Right renal cortex interstitium (tissue), 3 donors: ENCODE results near the gene NINJ1. TPM values are rescaled to one million over a fixed set of nuclear protein-coding genes. Genes with fewer than 3 reads are reported as not detected.

Source experiments
- DNase-seq, 3 donors: peaks; one replicate each; pipeline ENCODE4 v3.0.0-alpha.2; 2013; ENCODE audit warnings: low read depth in 3 of 3, low spot score in 2 of 3
- polyA plus RNA-seq, 3 donors: library from polyadenylated mRNA; unstranded; fragments of 120-200 nt; gene quantifications; one replicate each; pipeline ENCODE4 v1.2.1, GENCODE V29; 2013; ENCODE audit not compliant: insufficient read length in 3 of 3

Gene NINJ1, protein sequence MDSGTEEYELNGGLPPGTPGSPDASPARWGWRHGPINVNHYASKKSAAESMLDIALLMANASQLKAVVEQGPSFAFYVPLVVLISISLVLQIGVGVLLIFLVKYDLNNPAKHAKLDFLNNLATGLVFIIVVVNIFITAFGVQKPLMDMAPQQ
- 10 to 100 TPM; 40.2 to 51.6 (median 44.2) TPM for polyA plus RNA-seq

DNA sequence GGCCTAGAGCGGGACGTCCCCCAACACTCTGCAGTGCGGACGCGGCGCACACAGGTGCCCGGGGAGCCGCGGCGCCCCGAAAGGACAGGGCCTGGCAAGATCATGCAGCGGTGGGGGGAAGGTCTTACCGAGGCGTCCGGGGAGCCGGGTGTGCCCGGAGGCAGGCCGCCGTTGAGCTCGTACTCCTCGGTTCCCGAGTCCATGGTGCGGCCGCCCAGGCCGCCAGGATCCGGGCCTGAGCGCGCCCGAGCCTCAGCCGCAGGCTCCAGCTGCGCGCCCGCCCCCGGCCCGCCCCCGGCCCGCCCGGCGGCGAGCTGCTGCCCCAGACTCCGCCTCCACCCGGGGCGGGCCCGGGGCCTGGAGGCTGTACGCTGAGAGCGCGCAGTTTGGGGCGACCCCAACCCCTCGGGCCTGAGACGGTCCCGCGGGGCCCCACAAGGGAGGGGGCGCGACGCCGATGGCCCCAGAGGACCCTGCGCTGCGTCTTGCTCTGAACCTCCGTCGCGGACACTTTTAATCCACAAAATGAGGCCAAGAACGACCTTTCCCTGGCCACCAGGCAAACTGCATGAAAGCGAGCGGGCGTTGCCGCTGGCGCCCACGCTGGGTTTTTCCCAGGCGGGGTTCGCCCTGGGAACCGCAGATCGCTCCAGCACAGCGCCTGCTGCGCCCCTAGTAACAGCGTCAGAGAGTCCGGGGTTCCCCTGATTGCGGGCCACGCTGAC, at the start of gene NINJ1:
Gene NINJ1 (minus strand): TSS at position 237 of the 725 bp plus-strand sequence. CDS start 34 bp downstream, at position 203.
- DNase-seq, result peak in 2 of 3 donors; percentile 68 to 69

GRCh38 chr9:93183131-93183662, 49.1 kb upstream of the NINJ1 start:
- no peak for DNase-seq

GRCh38 chr9:93182572-93182971, 48.5 kb upstream of the NINJ1 start:
- no peak for DNase-seq

GRCh38 chr9:93181672-93182435, 47.8 kb upstream of the NINJ1 start:
- no peak for DNase-seq

- DNase-seq, result no peak
These were observed 46.9 kb upstream of the NINJ1 start for GRCh38 chr9:93180938-93181337.

DNA sequence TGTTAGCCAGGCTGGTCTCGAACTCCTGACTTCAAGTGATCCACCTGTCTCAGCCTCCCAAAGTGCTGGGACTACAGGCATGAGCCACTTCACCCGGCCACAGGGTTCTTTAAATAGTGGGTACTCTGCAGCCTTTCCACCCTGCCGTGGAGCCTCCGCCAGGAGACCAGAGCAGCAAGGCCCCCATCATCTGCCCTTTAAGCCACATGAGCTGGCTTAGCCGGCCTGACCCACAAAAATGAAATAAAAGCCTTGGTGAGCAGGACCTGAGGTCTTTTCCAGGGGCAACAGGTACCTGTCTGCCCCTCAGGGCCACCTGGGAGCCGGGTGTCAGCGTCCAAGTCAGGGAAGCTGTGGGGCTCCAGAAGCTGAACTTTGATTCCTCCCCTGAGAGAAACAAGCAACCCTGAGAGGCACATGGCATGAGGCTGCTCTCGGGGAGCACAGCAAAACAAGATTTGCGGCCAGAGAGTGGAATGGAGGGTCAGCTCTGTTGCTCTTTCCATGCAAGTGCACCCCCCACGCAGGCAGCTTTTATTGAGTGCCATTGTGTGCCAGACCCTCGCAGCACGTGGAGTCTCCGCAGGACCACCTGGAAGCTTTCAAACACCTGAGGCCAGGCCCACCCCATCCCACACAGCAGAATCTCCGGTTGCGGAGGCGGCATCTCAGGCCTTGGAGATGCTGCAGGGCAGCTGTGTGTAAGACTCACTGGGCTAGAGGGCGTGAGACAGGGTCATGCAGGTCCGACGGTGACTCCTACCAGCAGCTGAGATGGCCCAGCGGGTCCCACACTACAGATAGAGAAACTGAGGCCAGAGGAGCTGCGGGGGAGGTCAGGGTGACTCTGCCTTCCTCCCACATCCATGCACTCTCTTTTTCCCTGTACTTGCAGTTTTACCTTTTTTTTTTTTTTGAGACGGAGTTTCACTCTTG, 45.1 kb upstream of the NINJ1 start:
- DNase-seq, result no peak

GRCh38 chr9:93177676-93178075, 43.6 kb upstream of the NINJ1 start:
- DNase-seq, result no peak

DNA sequence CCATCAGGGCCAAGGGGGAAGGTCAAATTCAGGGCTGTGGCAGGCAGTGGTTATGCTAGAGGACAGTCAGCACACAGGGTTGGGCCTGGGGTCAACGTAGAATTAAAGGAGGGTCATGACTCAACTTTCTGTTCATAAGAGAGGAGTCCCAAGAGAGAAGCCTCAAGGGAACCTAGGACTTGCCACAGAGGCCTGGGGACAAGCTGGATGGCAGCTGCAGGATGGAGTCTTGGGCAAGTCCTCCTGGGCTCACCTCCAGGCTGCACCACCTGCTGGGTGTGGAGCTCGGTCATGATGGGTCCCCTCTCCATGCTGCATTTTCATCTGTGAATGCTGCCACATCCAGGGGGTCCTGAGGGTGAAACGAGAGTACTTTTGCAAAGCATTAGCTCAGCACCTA, 40.9 kb upstream of the NINJ1 start:
- no peak for DNase-seq

GRCh38 chr9:93173365-93174051, 39.5 kb upstream of the NINJ1 start:
- no peak for DNase-seq

DNA sequence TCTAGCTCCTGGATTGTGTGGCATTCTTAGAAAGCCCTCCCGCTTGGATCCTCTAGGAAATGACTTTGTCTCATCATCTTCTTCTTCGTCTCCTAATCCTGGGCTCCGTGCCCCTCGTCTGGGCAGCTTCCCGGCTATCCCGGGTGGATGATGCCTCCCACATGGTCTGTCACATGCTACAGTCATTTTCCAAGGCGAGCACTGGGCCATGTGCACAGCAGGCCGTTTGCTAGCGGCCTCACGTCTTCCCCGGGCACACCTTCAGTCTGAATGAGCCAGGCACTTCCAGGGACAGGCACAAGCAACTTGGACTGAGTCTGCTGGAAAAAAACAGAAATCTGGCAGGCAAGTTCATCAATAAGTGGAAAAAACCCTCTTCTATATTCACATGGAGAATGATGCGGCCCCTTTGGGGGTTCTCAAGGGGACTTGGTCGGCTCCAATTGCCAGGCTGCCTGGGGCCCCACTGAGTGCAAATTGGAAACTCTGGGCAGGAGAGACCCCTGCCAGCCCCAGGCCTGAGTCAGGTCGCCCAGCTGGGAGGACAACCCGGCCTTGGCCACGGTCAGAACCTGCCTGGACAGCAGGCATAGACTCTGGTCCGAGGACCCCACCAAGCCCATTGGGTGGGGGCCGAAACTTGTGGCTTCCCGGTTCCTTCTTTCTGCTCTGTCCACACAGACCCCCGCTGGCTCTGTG, 38.8 kb upstream of the NINJ1 start:
- DNase-seq, result no peak

GRCh38 chr9:93171261-93171990, 37.4 kb upstream of the NINJ1 start:
- no peak for DNase-seq

- DNase-seq, result no peak
These were observed 36.5 kb upstream of the NINJ1 start for GRCh38 chr9:93170571-93170970.

DNA sequence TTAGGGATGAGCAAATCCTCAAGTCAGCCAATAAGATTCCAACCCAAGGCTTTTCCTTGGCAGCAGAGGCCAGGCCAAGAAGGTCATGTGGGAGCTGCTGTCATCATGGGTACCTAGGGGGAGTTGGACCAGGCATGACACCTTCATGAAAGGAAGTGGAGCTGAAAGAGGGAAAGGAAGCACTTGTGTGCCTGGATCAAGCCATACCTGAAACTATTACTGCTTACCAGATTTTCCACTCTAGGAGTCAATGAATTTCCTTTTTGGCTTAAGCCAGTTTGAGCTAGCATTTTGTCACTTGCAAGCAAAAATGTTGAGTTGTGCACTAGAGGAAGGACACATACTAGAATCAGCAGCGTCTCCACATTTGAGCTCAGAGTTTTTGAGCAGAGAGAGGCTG, 35.4 kb upstream of the NINJ1 start:
- no peak for DNase-seq

DNA sequence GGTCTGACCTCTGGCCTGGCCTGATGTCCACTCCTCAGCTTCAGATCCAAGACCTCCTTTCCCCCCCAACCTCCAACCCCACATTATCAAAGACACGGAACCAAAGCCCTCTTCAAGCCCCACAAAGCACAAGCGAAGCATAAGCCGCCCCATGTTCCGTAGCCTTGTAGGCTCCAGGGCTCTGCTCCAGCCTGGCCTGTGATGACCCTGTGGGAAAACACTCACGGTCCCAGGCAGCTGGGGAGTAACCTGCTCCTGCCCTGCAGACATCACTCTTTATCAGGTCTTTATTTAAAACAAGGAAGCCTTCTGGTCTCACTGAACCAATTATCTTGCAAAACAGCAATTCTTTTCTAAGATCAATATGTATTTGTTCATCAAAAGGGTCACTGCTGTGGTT, 34.5 kb upstream of the NINJ1 start:
- DNase-seq, result no peak

DNA sequence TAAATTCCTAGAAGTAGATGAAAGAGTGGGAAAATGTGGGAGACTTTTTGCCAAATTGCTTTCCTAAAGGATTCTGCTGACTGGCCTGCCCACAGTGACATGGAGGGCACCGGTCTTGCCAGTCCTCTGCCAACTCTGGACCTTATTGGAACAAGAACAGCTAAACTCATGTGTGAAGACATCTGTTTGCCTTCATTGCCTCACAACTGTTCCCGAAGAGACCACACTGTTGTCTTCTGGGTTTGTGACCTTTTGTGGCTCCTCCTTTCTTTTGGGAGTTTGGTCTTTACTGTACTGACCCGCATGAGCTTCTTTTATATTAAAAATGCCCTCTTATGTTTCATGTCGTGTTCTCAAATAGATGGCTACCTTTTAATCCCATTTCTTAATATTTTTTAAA, 33.8 kb upstream of the NINJ1 start:
- DNase-seq, result no peak

DNA sequence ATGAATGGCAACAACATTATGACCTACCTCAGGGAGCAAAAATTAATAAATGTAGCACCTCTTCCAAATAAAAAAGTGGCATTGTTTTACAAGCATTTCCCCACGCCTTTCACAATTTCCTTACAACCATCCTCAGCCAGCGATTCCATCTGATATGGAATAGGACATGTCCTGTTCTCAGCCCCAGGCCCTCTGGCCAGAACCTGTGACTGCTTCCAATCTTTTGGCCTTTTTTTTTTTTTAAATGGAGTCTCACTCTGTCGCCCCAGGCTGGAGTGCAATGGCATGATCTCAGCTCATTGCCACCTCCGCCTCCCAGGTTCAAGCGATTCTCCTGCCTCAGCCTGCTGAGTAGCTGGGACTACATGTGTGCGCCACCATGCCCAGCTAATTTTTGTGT, 33.1 kb upstream of the NINJ1 start:
- no peak for DNase-seq

DNA sequence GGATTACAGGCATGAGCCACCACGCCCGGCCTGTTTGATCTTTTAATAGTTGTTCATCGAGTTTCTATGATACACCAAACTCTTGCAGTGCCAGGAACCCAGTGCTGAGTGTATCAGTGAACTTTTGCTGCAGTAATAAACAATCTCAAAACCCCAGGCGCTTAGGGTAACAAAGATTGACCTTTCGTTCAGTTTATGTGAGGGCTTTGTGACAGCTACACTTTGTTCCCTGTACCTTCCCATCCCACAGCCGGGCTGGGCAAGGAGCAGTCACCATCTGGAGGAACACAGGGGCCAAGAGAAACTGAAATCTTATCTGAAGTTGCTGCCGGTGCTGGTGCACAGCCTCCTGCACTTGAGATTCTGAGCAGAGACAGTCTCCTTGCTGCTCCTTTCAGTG, 32.6 kb upstream of the NINJ1 start:
- DNase-seq, result no peak

GRCh38 chr9:93164085-93164484, 30.0 kb upstream of the NINJ1 start:
- DNase-seq, result no peak
